Activated CD4-positive, alpha-beta T cell treated with anti-CD3 and anti-CD28 coated beads, Interleukin-2, amount 50 U/mL, for 1 hour (primary cell): ENCODE data around the gene CD207.
A peak's percentile ranks its signal among the peaks of the same experiment; 100 is the strongest.

Experiments used
- DNase-seq: peaks from one replicate; pipeline ENCODE4 v3.0.0-alpha.2; 2020

Gene CD207

DNA sequence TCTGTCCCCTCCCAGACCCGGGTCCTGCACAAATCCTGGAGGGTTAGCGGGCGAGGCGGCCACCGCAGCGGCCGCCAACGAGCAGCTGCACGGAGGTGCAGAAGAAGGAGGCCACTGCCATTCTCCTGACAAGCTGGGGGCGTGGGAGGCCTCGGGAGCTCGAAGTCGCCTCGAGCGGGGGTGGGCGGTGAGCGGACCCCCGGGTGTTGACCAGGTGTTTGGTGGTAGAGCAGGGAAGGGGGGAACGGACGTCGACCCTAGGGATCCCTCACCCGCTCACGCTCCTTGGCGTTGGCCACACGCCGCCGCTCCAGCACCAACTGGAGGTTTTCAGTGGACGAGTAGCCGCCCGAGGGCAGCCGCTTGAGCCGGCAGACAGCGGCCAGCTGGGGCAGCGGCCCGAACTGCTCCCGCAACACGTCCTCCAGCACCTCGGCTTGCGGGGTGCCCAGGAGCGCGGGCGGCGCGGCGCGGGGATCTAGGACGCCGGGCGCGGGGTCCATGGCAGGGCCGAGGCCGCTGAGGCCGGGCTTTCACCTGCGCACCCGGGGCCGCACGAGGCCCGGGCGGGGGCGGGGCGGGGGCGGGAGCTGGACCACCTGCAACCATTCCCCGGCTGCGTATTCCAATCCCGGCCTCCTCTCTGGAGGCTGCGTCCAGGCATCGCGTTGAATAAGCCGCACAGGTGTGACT, 45.3 kb downstream of the CD207 start, which contains the start of gene FIGLA:
FIGLA (minus strand) TSS at position 508 of the 693 bp plus-strand sequence; CDS start at position 503, 5 bp downstream.
- DNase-seq, result no peak

DNA sequence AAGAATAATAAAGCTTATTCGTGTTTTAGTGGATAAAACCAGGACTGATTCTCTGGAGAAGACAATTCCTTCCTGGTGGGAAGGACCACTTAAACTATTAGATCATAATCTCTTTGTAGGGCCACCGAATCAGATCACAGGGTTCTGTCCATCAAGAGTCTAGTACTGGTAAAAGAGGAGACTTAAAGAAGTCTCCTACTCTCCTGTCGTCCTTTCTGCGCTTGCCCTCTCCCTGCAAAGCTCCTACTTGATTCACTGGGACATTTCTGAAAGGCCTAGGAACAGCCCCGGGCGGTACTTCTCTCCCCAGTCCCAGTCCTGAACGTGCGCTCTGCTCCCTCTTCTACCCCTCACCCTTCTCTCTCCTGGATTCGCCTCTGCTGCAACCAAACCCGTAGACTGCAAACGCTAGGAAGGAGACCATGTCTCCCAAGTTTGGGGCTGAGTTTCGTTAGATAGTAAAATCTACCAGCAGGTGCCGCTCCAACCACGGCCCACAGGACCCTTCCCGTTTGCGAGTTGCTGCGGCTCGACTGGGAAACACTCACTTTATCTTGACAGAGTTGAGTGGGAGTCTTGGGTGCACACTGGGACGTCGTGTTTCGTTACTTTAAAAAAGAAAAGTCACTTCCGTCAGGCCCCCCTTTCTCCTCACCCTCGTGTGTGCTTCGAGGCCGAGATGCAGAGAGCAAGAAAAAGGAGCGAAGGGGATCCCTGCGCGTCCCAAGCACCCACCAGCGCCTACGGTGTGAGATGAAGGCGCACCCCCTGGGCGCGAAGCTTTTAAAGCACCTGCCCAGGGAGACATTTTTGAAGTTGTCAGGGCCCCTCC, 46.1 kb downstream of the CD207 start:
- peak; percentile 61 for DNase-seq

DNA sequence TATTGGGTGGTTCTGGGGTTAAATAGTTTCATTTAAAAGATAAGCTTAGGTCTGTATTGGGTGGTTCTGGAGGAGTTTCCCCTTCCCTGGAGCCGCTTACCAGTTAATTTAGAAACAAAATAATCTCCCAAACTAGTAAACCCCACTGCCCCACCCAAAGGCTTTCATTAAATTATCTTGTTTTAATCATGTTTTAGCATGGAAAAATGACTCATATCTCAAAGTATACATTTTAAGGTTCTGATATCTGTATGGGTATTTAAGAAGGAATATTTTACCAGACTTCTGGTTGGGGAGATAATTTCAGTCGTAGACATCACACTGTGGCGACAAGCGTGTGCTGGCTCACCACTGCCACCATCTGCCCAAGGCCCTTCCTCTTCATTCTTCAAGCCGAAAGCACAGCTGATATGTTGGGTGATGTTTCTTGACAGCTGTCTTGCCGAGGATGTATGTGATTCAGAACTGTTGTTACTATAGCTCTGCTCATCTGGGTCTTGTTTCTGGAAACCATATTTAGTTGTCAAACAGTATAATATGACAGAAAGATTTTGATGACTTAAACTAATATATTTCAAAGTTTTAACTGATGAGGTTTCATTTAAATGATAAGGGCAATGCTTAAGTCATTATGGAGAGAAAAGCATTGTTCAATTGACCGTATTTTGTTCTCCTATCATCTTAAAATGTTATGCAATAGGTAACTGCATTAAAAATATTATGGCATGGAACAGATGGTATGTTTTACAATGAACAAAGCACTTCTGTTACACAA, 50.3 kb downstream of the CD207 start:
- peak; percentile 26 for DNase-seq

DNA sequence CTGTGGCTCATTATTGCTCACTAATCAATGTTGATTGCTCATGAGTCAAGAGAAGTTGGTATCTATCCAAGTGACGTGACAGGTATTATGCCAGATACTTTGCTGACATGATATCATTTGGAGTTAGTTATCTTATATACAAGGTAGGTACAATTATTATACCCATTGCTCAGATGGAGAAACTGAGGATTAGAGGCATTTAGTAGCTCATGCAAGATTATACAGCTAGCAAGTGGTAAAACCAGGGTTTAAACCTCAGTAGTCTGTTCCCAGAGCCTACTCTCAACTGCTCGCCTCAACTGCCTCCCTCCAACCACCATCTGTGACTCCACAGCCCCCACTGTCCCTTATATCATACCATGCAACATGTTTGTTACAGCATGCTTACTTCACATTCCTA, 51.3 kb downstream of the CD207 start:
- DNase-seq, result no peak
